ENCODE measurements around the gene CD2BP2.
"Not testable (repeated sequence)": the region's sequence is repeated elsewhere in the genome, so short reads cannot be mapped to it uniquely, and the experiment has no call there.

Gene CD2BP2

DNA sequence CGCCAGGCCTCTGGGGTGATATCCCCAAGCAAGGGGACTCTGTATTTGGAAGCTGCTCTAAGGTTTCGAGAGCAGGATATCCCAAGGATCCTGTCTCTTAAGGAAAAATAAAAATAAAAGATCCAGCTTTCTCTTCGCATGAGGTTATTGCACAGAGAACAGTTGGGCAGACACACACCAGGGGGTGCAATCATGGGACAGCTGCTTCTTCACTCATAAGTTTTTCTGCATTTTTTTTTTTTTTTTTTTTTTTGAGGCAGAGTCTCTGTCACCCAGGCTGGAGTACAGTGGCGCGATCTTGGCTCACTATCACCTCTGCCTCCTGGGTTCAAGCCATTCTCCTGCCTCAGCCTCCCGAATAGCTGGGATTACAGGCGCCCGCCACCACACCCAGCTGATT, 13.1 kb downstream of the CD2BP2 start:
- not testable (repeated sequence) for DNase-seq

DNA sequence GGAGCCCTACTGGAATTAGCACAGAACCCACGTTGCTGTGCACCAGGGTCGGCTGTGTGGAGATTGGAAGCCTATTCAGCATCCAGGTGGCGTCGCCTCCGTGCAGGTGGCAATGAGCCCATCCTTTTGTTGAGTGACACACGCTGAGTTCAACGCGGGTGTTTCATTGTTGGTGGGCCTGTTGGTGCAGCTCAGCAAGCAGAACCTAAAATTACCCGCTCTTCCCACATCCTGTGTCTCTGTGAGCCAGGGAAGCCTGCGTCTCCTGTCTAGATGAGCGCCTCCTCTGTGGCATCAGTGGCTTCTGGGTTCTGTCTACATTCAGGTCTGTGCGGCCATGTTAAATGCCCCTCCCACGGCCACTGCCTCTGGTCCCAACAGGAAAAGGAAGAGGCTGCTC, 14.5 kb downstream of the CD2BP2 start:
- DNase-seq: no peak

DNA sequence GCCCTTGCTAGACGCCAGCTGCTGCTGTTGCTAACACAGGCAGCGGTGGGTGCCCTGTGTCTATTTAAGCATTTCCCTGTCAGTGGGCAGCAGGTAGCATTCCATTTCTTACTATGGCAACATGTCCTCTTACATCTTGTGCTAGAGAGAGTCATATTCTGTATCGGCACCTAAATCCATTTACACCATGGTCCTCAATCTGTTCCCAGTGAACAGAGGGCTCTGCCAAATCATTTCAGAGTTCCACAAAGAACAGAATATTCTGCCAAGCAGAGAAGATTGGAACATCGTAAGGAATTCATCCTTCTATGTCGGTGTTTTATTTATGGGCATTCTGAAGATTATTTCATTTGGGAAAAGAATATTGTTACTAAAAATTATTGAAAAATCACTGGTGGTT, 16.4 kb downstream of the CD2BP2 start:
- not testable (repeated sequence) for DNase-seq

- DNase-seq: not testable (repeated sequence)
Observed at GRCh38 chr16:30337964-30338357, 17.1 kb downstream of the CD2BP2 start.

DNA sequence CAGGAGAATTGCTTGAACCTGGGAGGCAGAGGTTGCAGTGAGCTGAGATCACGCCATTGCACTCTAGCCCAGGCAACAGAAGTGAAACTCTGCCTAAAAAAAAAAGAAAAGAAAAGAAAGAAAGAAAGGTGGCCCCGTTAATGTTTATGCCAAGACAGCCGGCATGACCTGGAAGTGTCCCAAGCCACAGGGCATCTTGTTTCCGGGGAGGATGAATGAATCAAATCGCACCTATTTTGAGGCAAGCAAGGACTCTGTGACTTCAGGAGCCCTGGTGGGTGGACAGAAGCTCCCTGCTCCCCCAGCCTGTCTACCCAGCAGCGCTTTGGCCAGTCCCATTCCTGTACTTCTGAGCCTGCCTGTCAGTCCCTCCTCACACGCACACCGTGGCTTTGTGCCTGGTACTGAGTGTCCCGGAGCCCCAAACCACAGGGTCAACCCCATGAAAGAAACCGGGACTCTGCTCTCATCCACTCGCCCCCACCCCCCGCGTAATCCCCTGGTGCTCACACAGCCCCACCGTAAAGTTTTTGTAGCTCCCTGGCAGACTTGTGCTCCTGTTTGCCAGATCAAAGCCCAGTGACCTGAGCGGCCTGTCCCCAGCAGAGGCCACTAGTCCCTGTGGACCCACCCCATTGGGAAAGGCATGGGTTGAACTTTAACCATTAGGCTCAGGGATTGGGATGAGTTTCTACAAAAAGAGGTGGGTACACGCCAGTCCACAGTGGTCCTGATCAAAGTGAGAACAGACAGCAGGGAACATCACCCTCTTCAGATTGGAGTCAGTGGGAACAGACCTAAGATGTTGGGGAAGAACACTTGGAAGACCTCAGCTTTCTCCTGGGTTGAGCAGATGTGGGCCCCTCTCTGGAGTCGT, 19.3 kb downstream of the CD2BP2 start:
- no peak for DNase-seq

GRCh38 chr16:30335028-30335597, 20.0 kb downstream of the CD2BP2 start:
- peak; percentile 22 to 32 for DNase-seq

GRCh38 chr16:30334473-30334989, 20.6 kb downstream of the CD2BP2 start:
- DNase-seq: peak; percentile 19 to 20

- not testable (repeated sequence) for DNase-seq
Observed at GRCh38 chr16:30324220-30324619, 30.9 kb downstream of the CD2BP2 start.

DNA sequence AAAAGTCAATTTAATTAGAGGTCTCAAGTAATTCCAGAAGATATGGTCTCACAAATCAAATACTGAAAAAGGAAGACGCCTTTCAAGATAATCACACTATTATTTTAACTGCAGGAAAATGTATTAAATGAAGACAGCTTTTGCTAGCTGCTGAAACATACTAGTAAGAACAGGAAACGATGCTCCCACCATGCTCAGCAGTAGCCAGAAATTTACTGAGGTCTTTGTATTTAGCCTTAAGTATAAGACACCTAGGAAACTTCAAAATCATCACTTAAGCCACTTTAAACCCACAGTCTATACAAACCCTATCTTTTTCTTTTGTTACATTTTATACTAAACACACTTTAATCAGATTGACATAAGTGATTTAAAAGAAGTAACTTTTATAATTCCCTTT, 36.5 kb downstream of the CD2BP2 start:
- not testable (repeated sequence) for DNase-seq

- DNase-seq: not testable (repeated sequence)
Observed at GRCh38 chr16:30310937-30311336, 44.2 kb downstream of the CD2BP2 start.

GRCh38 chr16:30309255-30309654, 45.9 kb downstream of the CD2BP2 start:
- not testable (repeated sequence) for DNase-seq

Data from Kasumi-1 (cell line).